Measurements from ENCODE around the gene GANAB. TPM values are rescaled to one million over a fixed set of nuclear protein-coding genes. Genes with fewer than 3 reads are reported as not detected.

GANAB gene
- total and polyA plus RNA-seq, 2 of the 13 experiments (the other 11 are each of a cell fraction or from before 2014, with no cell fraction given) = 99.5 to 234 TPM

DNA sequence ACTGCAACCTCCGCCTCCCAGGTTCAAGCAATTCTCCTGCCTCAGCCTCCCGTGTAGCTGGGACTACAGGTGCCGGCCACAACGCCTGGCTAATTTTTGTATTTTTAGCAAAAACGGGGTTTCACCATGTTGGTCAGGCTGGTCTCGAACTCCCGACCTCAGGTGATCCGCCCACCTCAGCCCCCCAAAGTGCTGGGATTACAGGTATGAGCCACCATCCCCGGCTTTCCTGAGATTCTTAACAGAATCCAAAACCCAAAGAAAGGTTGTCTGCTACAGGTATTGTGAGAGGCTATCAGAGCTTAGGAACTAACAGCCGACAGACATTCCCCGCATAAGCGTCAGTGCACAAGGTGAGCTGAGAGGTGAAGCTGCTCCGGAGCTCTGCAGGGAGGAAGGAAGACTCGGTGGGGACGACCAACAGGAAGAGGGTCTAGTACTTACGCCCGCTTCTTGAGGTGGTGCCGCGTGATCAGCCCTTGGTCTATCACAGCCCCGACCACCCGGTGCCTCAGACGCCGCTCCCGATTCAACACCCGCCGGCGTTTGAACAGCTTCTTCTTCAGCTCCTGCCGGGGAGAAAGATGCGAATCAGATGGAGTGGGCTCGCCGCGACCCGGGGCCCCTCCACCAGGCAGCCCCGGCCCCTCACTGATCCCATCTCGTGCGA, 18.1 kb upstream of the GANAB start (continued):
- TF ChIP-seq, protein P1, sequence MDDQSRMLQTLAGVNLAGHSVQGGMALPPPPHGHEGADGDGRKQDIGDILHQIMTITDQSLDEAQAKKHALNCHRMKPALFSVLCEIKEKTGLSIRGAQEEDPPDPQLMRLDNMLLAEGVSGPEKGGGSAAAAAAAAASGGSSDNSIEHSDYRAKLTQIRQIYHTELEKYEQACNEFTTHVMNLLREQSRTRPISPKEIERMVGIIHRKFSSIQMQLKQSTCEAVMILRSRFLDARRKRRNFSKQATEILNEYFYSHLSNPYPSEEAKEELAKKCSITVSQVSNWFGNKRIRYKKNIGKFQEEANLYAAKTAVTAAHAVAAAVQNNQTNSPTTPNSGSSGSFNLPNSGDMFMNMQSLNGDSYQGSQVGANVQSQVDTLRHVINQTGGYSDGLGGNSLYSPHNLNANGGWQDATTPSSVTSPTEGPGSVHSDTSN (CRISPR knock-in tag; IDR thresholded peaks at IDR 0.05; ENCODE audit: borderline replicate concordance) = no peak
- TF ChIP-seq, protein P2, sequence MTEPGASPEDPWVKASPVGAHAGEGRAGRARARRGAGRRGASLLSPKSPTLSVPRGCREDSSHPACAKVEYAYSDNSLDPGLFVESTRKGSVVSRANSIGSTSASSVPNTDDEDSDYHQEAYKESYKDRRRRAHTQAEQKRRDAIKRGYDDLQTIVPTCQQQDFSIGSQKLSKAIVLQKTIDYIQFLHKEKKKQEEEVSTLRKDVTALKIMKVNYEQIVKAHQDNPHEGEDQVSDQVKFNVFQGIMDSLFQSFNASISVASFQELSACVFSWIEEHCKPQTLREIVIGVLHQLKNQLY (CRISPR knock-in tag; IDR thresholded peaks at IDR 0.05) = no peak
- TF ChIP-seq, protein P3, sequence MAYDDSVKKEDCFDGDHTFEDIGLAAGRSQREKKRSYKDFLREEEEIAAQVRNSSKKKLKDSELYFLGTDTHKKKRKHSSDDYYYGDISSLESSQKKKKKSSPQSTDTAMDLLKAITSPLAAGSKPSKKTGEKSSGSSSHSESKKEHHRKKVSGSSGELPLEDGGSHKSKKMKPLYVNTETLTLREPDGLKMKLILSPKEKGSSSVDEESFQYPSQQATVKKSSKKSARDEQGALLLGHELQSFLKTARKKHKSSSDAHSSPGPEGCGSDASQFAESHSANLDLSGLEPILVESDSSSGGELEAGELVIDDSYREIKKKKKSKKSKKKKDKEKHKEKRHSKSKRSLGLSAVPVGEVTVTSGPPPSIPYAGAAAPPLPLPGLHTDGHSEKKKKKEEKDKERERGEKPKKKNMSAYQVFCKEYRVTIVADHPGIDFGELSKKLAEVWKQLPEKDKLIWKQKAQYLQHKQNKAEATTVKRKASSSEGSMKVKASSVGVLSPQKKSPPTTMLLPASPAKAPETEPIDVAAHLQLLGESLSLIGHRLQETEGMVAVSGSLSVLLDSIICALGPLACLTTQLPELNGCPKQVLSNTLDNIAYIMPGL (CRISPR knock-in tag; IDR thresholded peaks at IDR 0.05; ENCODE audit: borderline replicate concordance in 1 of 2, low read depth in 1 of 2) = peak in 1 of 2 experiments; percentile 11; a peak in 1 of 4 replicates
- TF ChIP-seq TBX2 (CRISPR knock-in tag; IDR thresholded peaks at IDR 0.05; ENCODE audit: borderline replicate concordance) (no peak; the same call in none of the 2 replicates), POLR2AphosphoS5 (IDR thresholded peaks at IDR 0.05; ENCODE audit: low read depth, low read length) (no peak), EP300 (IDR thresholded peaks at IDR 0.05; ENCODE audit: low read depth in 2 of 2, low read length in 2 of 2) (no peak), EP300 (CRISPR knock-in tag; IDR thresholded peaks at IDR 0.05; ENCODE audit: borderline replicate concordance) (no peak), REL (CRISPR knock-in tag; conservative IDR thresholded peaks at IDR 0.05) (no peak), ZNF263 (CRISPR knock-in tag; IDR thresholded peaks at IDR 0.05) (peak; percentile 68), ZNF703 (CRISPR knock-in tag; IDR thresholded peaks at IDR 0.05; ENCODE audit: borderline replicate concordance) (0 out of 2 replicates have a peak, but pooled peaks have one; percentile 27), STAG1 (CRISPR knock-in tag; IDR thresholded peaks at IDR 0.05) (no peak), ZNF589 (CRISPR knock-in tag; conservative IDR thresholded peaks at IDR 0.05) (no peak), ZNF337 (CRISPR knock-in tag; IDR thresholded peaks at IDR 0.05; ENCODE audit: borderline replicate concordance, low read depth) (no peak), TARDBP (CRISPR knock-in tag; IDR thresholded peaks at IDR 0.05) (no peak), ZSCAN20 (CRISPR knock-in tag; IDR thresholded peaks at IDR 0.05; ENCODE audit: borderline replicate concordance) (peak; percentile 86; the same call in 1 of the 2 replicates), ZNF850 (CRISPR knock-in tag; conservative IDR thresholded peaks at IDR 0.05) (no peak), ZNF781 (CRISPR knock-in tag; IDR thresholded peaks at IDR 0.05; ENCODE audit: borderline replicate concordance, not compliant biosample characterization) (peak; percentile 24)
- TF ChIP-seq, protein P4, sequence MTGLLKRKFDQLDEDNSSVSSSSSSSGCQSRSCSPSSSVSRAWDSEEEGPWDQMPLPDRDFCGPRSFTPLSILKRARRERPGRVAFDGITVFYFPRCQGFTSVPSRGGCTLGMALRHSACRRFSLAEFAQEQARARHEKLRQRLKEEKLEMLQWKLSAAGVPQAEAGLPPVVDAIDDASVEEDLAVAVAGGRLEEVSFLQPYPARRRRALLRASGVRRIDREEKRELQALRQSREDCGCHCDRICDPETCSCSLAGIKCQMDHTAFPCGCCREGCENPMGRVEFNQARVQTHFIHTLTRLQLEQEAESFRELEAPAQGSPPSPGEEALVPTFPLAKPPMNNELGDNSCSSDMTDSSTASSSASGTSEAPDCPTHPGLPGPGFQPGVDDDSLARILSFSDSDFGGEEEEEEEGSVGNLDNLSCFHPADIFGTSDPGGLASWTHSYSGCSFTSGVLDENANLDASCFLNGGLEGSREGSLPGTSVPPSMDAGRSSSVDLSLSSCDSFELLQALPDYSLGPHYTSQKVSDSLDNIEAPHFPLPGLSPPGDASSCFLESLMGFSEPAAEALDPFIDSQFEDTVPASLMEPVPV (CRISPR knock-in tag; IDR thresholded peaks at IDR 0.05) = no peak
- TF ChIP-seq, protein P5, sequence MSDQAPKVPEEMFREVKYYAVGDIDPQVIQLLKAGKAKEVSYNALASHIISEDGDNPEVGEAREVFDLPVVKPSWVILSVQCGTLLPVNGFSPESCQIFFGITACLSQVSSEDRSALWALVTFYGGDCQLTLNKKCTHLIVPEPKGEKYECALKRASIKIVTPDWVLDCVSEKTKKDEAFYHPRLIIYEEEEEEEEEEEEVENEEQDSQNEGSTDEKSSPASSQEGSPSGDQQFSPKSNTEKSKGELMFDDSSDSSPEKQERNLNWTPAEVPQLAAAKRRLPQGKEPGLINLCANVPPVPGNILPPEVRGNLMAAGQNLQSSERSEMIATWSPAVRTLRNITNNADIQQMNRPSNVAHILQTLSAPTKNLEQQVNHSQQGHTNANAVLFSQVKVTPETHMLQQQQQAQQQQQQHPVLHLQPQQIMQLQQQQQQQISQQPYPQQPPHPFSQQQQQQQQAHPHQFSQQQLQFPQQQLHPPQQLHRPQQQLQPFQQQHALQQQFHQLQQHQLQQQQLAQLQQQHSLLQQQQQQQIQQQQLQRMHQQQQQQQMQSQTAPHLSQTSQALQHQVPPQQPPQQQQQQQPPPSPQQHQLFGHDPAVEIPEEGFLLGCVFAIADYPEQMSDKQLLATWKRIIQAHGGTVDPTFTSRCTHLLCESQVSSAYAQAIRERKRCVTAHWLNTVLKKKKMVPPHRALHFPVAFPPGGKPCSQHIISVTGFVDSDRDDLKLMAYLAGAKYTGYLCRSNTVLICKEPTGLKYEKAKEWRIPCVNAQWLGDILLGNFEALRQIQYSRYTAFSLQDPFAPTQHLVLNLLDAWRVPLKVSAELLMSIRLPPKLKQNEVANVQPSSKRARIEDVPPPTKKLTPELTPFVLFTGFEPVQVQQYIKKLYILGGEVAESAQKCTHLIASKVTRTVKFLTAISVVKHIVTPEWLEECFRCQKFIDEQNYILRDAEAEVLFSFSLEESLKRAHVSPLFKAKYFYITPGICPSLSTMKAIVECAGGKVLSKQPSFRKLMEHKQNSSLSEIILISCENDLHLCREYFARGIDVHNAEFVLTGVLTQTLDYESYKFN (CRISPR knock-in tag; conservative IDR thresholded peaks at IDR 0.05) = no peak
